GM19455 (cell line): ENCODE data around the gene USH2A.
"Not testable (repeated sequence)": the region's sequence is repeated elsewhere in the genome, so short reads cannot be mapped to it uniquely, and the experiment has no call there.

ENCODE experiments used
- ATAC-seq: cut with Tn5 transposase; IDR thresholded peaks from one replicate; pipeline ENCODE4 v1.9.1; 2021; ENCODE audit not compliant: unreplicated experiment

USH2A gene

DNA sequence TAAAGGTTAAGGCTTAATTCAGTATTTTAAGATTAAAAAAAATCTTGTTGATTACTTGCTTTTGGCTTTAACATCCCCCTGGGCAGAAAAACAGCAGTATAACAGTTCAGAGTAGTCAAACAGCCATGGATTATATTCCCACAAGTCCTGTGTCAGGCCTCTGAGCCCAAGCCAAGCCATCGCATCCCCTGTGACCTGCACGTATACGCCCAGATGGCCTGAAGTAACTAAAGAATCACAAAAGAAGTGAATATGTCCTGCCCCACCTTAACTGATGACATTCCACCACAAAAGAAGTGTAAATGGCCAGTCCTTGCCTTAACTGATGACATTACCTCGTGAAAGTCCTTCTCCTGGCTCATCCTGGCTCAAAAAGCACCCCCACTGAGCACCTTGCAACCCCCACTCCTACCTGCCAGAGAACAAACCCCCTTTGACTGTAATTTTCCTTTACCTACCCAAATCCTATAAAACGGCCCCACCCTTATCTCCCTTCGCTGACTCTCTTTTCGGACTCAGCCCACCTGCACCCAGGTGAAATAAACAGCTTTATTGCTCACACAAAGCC is 277.7 kb downstream of the USH2A start:
- ATAC-seq: not testable (repeated sequence)

GRCh38 chr1:216144661-216145450 is 278.4 kb downstream of the USH2A start:
- ATAC-seq: no peak

- no peak for ATAC-seq
Observed at GRCh38 chr1:216142921-216143320, 280.3 kb downstream of the USH2A start.

GRCh38 chr1:216140730-216141524 is 282.3 kb downstream of the USH2A start:
- no peak for ATAC-seq

- no peak for ATAC-seq
Observed at GRCh38 chr1:216124192-216124781, 299.0 kb downstream of the USH2A start.

DNA sequence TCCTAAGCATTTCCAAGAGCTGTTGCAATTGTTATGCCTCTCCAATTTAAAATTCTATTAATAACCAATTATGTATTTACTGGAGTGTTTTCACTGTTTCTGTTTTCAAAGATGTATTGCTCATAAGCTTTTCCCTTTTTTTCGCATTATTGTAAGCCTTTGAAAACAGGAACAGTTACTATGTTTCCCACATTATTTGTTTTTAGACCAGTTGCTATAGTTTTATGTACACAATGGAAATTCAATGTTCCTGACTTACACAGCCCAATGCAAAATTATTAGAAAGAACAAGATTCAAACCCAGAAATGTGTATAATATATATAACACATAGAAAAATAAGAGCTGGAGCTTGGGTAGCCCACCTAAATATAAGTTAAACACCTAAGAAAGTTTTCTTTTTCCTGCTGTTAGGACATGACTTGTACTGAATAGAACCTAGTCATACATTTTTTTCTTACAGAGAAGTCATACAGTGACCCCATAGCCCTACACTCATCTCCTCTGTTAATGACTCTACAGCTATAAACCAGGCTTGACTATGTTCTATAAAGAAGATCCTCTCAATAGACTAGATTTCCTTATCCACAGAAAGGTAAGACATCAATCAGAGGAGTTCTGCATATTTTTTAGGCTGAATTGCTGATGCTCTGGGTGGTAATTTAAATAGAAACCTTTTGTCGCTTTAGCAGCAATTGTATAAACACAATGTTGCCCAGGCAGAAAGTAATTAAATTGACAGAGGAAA is 299.6 kb downstream of the USH2A start:
- ATAC-seq: no peak

DNA sequence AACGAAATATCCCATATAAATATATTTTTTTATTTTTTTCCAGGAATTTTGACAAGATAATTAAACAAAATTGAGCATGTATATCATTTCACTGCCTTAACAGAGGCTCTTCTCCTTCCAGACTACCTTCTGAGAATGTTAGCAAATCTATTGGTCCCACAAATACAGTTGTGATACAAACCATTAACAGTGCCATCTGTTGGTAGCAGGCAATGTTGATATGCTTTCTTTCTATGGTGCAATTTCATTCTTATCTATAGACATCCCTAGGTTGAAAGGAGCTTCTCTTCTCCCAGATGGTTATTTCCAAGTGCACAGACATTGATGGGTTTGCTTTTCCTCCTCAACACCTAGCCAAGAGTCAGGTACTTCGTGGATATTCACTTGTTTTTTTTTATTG is 303.6 kb downstream of the USH2A start:
- ATAC-seq: no peak

GRCh38 chr1:216114180-216114579 is 309.1 kb downstream of the USH2A start:
- no peak for ATAC-seq

DNA sequence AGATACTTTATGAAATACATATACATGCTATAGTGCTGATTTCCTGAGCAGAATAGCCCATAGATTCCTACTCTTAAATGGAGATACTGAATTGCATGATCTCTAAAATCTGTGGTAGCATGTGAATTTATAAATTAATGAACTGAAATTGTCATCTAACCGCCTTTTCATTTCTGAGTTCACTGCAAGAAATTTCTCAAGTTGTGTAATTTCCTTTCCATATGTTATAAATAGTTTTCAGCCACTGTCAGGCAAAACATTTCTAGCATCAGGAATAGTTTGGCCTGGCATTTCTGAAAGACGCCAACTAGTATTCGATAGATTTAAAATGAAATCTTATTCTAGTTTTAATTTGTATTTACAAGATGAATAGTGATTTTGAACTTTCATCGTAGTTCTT is 310.1 kb downstream of the USH2A start:
- no peak for ATAC-seq

GRCh38 chr1:216111842-216112241 is 311.4 kb downstream of the USH2A start:
- no peak for ATAC-seq

- ATAC-seq: no peak
Observed at GRCh38 chr1:216095400-216095799, 327.8 kb downstream of the USH2A start.

GRCh38 chr1:216090556-216090955 is 332.7 kb downstream of the USH2A start:
- no peak for ATAC-seq

DNA sequence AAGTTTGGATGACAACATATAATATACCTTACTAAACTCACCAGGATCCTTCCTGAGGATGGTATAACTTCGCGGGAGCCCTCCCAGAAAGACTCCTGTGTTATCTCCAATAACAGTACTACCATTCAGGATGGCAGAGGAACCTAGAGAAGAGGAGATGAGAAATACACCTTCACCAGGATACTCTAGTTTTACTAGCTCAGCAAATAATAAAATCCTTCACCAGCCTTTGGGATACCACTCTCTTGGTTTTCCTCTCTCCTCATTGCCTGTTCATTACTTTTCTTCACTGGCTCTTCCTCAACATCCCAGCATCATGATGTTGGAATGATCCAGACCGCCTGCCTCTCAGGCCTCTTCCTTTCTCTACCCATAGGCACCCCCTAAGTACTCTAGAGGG is 336.6 kb downstream of the USH2A start:
- ATAC-seq: no peak

GRCh38 chr1:216081445-216081844 is 341.8 kb downstream of the USH2A start:
- no peak for ATAC-seq

DNA sequence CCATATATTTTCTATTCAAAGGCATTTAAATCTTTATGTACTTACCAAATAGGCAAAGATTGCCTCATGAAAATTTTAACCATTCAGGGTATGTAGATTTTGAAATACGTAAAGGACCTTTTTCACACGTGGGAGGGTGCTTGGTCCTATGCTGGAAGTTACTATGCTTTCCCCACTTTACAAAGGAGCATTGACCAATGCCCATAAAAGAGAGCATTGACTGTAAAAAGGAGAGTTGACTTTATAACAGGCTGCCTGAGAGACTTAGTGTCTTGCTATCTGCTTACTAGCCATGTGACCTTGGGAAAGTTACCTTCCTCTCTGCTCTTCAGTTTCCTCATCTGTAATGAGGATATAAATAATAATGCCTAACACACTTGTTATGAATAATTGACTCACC is 346.5 kb downstream of the USH2A start:
- no peak for ATAC-seq

- ATAC-seq: no peak
Observed at GRCh38 chr1:216075339-216075738, 347.9 kb downstream of the USH2A start.

GRCh38 chr1:216073793-216074595 is 349.3 kb downstream of the USH2A start:
- ATAC-seq: no peak

- no peak for ATAC-seq
Observed at GRCh38 chr1:216071262-216071661, 352.0 kb downstream of the USH2A start.

DNA sequence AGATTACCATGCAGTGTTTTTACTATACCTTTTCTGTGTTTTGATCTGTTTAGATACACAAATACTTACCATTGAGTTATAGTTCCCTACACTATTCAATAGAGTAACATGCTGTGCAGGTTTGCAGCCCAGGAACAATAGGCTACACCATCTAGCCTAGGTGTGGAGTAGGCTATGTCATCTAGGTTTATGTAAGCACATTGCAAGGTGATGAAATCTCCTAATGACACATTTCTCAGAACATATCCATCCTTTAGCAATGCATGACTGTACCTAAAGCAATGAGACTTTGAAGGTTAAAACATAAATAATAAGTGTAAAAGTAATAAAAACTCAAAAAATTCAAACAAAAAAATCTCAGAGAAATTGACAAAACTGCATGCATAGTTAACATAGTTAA is 358.6 kb downstream of the USH2A start:
- ATAC-seq: no peak

DNA sequence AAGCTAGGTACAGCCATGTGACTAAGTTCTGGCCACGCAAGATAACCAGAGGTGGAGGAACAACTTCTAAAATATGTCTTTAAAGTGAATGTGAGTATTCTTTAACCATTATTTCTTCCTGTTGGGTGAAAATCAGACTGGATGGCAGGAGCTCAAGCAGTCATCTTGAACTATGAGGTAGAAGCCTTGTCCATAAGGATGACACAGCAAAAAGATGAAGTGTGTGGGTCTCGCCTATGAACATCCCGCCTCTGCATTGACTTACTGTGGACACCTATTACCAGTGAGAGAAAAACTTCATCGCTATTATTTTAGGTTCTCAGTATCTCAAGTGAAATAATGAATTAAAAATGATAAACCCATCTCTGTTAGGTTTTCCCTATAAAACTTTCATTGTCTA is 365.3 kb downstream of the USH2A start:
- ATAC-seq: no peak
